ENCODE results near the gene MRPS34.
A peak's percentile ranks its signal among the peaks of the same experiment; 100 is the strongest.

MRPS34 gene

DNA sequence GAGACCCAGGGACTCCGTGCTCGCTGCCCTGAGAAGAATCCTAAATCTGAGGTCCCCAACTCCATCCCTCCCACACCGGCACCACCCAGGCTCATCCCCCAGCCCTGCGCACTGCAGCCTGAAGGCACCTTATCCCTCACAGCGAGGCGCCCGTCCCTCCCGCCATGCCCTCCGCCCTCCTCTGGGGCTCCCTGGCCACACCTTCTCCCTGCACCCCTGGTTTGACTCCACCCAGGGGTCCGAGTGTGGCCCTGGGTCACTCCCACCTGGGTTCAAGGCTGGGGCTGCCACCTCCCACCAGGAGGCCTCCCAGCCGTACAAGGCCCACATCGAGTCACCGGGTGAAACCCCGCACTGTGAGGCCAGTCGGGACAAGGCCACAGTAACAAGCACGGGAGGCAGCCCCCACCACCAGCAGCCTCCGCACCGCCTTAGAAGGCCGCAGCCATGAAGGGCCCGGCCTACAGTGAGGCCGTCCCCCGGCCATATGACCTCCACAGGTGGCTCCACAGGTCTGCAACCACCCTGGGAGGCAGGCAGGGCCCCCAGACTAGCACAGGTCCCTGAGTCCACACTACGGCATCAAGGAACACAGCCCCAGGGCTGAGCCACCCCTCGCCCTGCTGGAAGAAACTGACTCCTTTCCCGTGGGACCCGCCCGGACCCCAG is 45.4 kb upstream of the MRPS34 start:
- TF ChIP-seq ZFX (IDR thresholded peaks at IDR 0.05; ENCODE audit: borderline replicate concordance): no peak

DNA sequence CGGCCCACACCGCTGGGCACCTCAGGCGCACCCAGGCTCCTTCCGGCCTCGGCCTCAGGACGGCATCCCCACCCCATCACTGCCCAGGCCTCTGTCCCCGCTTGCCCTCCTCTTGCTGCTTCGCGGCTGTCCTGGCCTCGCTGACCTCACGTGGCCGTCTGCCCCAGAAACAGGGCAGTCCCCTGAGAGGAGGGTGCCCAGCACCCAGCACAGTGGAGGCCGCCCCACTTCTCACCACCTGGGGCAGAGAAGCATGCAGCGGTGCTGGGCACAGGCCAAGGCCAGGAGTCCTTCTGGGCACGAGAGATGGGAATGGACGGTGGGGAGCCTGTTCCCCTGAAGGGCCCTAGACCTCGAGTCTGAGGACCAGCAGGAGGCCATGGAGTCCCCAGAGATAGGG is 44.8 kb upstream of the MRPS34 start:
- no peak for TF ChIP-seq ZFX (IDR thresholded peaks at IDR 0.05; ENCODE audit: borderline replicate concordance)
- TF ChIP-seq, protein P1, sequence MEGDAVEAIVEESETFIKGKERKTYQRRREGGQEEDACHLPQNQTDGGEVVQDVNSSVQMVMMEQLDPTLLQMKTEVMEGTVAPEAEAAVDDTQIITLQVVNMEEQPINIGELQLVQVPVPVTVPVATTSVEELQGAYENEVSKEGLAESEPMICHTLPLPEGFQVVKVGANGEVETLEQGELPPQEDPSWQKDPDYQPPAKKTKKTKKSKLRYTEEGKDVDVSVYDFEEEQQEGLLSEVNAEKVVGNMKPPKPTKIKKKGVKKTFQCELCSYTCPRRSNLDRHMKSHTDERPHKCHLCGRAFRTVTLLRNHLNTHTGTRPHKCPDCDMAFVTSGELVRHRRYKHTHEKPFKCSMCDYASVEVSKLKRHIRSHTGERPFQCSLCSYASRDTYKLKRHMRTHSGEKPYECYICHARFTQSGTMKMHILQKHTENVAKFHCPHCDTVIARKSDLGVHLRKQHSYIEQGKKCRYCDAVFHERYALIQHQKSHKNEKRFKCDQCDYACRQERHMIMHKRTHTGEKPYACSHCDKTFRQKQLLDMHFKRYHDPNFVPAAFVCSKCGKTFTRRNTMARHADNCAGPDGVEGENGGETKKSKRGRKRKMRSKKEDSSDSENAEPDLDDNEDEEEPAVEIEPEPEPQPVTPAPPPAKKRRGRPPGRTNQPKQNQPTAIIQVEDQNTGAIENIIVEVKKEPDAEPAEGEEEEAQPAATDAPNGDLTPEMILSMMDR (IDR thresholded peaks at IDR 0.05): no peak
- H3K27ac ChIP-seq: no peak overlapping the region

More for the DNA sequence above, 45.4 kb upstream of the MRPS34 start:
- H3K27ac ChIP-seq: no peak overlapping the region

DNA sequence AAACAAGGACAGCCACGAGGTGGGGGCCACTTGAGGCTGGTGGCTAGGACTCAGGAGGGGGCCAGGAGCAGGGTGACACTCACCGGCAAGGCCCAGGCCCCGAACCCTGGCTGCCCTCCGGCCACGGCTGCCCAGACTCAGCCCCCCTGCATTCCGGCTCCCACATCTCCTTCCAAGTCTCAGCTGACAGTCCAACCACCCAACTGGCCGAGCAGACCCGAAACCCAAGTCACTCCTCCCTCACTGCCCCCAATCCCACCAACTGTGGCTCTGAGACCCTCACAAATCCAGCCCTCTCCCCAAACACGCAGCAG is 44.3 kb upstream of the MRPS34 start:
- no peak overlapping the region for H3K27ac ChIP-seq
- TF ChIP-seq ZFX (IDR thresholded peaks at IDR 0.05; ENCODE audit: borderline replicate concordance): no peak
- TF ChIP-seq, protein P1 (IDR thresholded peaks at IDR 0.05): no peak

DNA sequence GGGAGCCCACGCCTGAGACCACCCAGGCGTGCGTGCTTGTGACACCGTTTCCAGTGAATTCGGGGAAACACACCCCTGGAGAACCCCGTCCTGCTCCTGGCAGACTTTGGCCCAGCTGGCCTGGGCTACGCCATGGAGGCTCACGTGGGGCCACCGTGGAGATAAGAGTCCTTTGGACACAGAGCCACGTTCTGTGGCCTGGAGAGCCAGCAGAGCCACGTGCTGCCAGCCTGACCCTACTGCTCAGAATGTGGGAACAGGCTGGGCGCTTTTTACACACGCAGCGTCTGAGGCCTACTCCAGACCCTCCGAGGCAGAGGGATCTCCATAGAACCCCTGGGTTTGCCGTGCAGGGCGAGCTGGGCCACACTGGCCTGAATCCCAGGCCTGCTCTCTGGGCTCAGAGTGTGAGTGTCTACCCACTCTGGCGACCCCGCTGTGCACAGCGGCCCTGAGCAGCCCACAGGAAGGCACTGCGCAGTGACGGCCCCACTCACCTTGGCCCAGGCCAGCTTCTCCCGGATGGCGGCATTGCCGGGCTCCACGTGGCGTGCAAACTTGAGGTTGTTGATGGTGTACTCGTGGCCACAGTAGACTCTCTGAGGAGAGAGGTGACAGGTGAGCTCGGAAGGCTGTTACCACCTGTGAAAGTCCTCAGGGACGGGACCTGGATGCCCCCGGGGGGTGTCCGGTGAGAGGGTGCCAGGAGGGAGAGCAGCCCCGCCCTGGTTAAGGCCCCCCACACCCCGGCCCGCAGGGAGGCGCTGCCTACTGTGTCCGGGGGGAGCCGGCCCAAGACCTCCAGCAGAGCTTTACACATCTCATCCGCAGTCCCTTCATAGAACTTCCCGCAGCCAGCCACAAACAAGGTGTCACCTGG is 43.7 kb upstream of the MRPS34 start:
- TF ChIP-seq, protein P1 (IDR thresholded peaks at IDR 0.05): no peak
- no peak for TF ChIP-seq ZFX (IDR thresholded peaks at IDR 0.05; ENCODE audit: borderline replicate concordance)
- no peak overlapping the region for H3K27ac ChIP-seq

DNA sequence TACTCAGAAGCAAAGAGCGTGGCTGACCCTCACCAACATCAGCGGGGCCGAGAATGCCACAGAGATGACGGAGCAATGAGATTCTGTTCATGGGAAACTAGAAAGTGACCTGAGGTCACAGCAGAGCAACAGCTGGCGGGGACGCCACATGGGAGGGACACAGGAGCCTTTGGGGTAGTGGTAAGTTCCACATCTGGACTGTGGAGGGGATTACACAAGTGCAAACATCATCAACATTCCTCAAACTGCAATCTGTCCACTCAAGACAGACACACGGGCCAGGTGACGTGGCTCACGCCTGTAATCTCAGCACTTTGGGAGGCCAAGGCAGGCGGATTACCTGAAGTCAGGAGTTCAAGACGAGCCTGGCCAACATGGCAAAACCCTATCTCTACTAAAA is 42.5 kb upstream of the MRPS34 start:
- no peak overlapping the region for H3K27ac ChIP-seq
- TF ChIP-seq ZFX (IDR thresholded peaks at IDR 0.05; ENCODE audit: borderline replicate concordance): no peak
- TF ChIP-seq, protein P1 (IDR thresholded peaks at IDR 0.05): no peak

DNA sequence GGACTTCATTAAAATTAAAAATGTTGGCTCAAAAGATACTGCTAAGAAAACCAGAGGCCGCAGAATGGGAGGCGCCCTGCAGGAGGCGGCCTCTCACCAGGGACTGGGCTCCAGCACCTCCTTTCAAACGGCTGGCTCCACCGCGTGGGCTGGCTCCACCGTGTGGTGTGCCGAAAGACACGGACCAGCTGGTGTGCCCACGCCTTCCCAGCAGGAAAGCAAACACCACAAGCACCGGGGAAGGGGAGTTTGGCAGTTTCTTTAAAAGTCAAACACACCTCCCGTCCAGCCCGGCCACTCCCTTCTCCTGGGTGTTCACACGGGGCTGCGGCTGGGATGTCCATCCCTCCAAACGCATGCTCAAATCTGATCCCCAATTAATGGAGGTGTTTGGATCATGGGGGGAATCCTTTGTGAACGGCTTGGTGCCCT is 39.8 kb upstream of the MRPS34 start:
- TF ChIP-seq, protein P1 (IDR thresholded peaks at IDR 0.05): peak; percentile 53
- no peak for TF ChIP-seq ZFX (IDR thresholded peaks at IDR 0.05; ENCODE audit: borderline replicate concordance)

DNA sequence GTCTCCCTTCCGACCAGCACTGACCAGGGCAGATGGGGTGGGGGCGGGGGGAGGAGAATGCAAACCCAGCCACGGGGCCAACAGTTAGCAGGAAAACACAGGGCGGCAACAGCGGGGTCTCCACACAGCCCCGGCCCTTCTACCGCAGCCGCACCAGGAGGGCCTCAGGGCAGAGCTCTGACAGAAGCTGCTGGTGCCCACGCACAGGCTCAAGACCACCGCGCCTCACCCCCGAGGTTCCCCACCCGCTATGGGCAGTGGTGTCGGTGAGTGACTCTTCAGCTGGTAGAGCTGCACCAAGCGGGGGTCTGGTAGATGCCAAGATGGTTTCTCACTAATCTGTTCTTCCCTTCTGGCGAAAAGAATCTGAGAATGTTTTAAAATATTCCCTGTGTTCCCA is 37.6 kb upstream of the MRPS34 start:
- TF ChIP-seq, protein P1 (IDR thresholded peaks at IDR 0.05): no peak
- TF ChIP-seq ZFX (IDR thresholded peaks at IDR 0.05; ENCODE audit: borderline replicate concordance): no peak
- H3K27ac ChIP-seq: no peak overlapping the region

More for the DNA sequence above, 39.8 kb upstream of the MRPS34 start:
- H3K27ac ChIP-seq: no peak overlapping the region
